OCI-LY7 (cell line): ENCODE measurements around the gene ARHGAP31.

Experiments used
- CTCF ChIP-seq: fragments of 200-600 bp; sonication (generic); conservative IDR thresholded peaks from 2 replicates; pipeline ENCODE4 v1.5.1; 2014; ENCODE audit warnings: mild to moderate bottlenecking, antibody characterized with exemption, low read length, moderate library complexity, mixed read lengths
- EZH2phosphoT487 ChIP-seq: fragments of 200-600 bp; sonication (generic); IDR thresholded peaks from 2 replicates; pipeline ENCODE4 v1.6.1; 2018; ENCODE audit warnings: low read depth, borderline replicate concordance, mild to moderate bottlenecking, mixed run types, antibody characterized with exemption, low read length, moderate library complexity, mixed read lengths

- TF ChIP-seq CTCF (no peak), EZH2phosphoT487 (no peak)
Observed at GRCh38 chr3:119316313-119316670, 22.1 kb downstream of the ARHGAP31 start.
